MM.1S (cell line): ENCODE data around the gene EML6.

Source experiments
- DNase-seq: peaks from one replicate; pipeline ENCODE4 v3.0.0-alpha.2; 2015
- H2AFZ ChIP-seq: fragments of 300-600 bp; sonication (generic); 2 replicates; pipeline ENCODE4 v1.6.0; 2016; ENCODE audit warnings: antibody characterized with exemption, low read length
- H3F3A ChIP-seq: fragments of 300-600 bp; sonication (generic); 2 replicates; pipeline ENCODE4 v1.6.1; 2016; ENCODE audit warnings: mild to moderate bottlenecking, antibody characterized with exemption, low read length, moderate library complexity, mixed read lengths; ENCODE audit not compliant: insufficient read depth
- H3K27ac ChIP-seq: fragments of 300-600 bp; sonication (generic); 2 replicates; pipeline ENCODE4 v1.5.1; 2016; ENCODE audit warnings: mild to moderate bottlenecking, low read length
- H3K27me3 ChIP-seq: fragments of 300-600 bp; sonication (generic); replicated peaks from 2 replicates; pipeline ENCODE4 v1.6.0; 2016; ENCODE audit warnings: low read length; ENCODE audit not compliant: insufficient read depth
- H3K36me3 ChIP-seq: fragments of 300-600 bp; sonication (generic); replicated peaks from 2 replicates; pipeline ENCODE4 v1.6.1; 2016; ENCODE audit warnings: mild to moderate bottlenecking, low read length, mixed read lengths; ENCODE audit not compliant: insufficient read depth
- H3K4me1 ChIP-seq: fragments of 300-600 bp; sonication (generic); 2 replicates; pipeline ENCODE4 v1.6.1; 2016; ENCODE audit warnings: low read length, mixed read lengths
- H3K4me2 ChIP-seq: fragments of 300-600 bp; sonication (generic); 2 replicates; pipeline ENCODE4 v1.6.0; 2016; ENCODE audit warnings: low read depth, low read length
- H3K4me3 ChIP-seq: fragments of 300-600 bp; sonication (generic); 2 replicates; pipeline ENCODE4 v1.5.1; 2016; ENCODE audit warnings: low read length, mixed read lengths
- H3K79me2 ChIP-seq: fragments of 300-600 bp; sonication (generic); 2 replicates; pipeline ENCODE4 v1.6.1; 2016; ENCODE audit warnings: mixed run types, low read length, mixed read lengths
- H3K9ac ChIP-seq: fragments of 300-600 bp; sonication (generic); 2 replicates; pipeline ENCODE4 v1.6.1; 2016; ENCODE audit warnings: low read length, mixed read lengths
- H3K9me2 ChIP-seq: fragments of 300-600 bp; sonication (generic); replicated peaks from 2 replicates; pipeline ENCODE4 v1.6.1; 2016; ENCODE audit warnings: mild to moderate bottlenecking, low read length, mixed read lengths; ENCODE audit not compliant: insufficient read depth
- H3K9me3 ChIP-seq: fragments of 300-600 bp; sonication (generic); replicated peaks from 2 replicates; pipeline ENCODE4 v1.6.1; 2016; ENCODE audit warnings: mild to moderate bottlenecking, low read length, mixed read lengths; ENCODE audit not compliant: insufficient read depth
- H4K20me1 ChIP-seq: fragments of 300-600 bp; sonication (generic); 2 replicates; pipeline ENCODE4 v1.6.1; 2016; ENCODE audit warnings: mild to moderate bottlenecking, low read length, moderate library complexity, mixed read lengths; ENCODE audit not compliant: insufficient read depth
- EZH2 ChIP-seq: fragments of 300-600 bp; sonication (generic); optimal IDR thresholded peaks from 2 replicates; pipeline ENCODE3; 2017; ENCODE audit warnings: low read depth, mild to moderate bottlenecking, antibody characterized with exemption, low read length, mixed read lengths
- EZH2phosphoT487 ChIP-seq: fragments of 300-600 bp; sonication (generic); IDR thresholded peaks from 2 replicates; pipeline ENCODE4 v1.6.1; 2018; ENCODE audit warnings: antibody characterized with exemption, low read length
- TF ChIP-seq, protein P1 (sequence below): fragments of 300-600 bp; sonication (generic); IDR thresholded peaks from 2 replicates; pipeline ENCODE4 v1.5.1; 2016; ENCODE audit warnings: antibody characterized with exemption, low read length, mixed read lengths

Gene EML6

DNA sequence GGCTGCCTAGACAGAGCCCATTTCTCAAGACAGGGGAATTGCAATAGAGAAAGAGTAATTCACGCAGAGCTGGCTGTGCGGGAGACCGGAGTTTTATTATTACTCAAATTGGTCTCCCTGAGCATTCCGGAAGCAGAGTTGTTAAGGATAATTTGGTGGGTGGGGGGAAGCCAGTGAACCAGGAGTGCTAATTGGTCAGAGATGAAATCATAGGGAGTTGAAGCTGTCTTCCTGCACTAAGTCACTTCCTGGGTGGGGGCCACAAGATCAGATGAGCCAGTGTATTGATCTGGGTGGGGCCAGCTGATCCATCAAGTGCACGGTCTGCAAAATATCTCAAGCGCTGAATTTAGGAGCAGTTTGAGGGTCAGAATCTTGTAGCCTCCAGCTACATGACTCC, 242.0 kb downstream of the EML6 start:
- H2AFZ ChIP-seq: no peak overlapping the region
- no peak for DNase-seq
- H3K79me2 ChIP-seq: no peaks in the 10 kb centered on the region
- no peaks in the 10 kb centered on the region for H3K36me3 ChIP-seq
- peak overlapping the region; percentile 72; the same call in 1 of the 2 replicates for H3K4me2 ChIP-seq
- peaks cover 21% of the 10 kb centered on the region for H3K4me1 ChIP-seq
- peaks cover 15% of the 10 kb centered on the region for H3F3A ChIP-seq
- H4K20me1 ChIP-seq: no peaks in the 10 kb centered on the region
- no peak overlapping the region; the same call in 1 of the 2 replicates for H3K27ac ChIP-seq
- no peak overlapping the region for H3K9ac ChIP-seq
- H3K27me3 ChIP-seq: no peaks in the 10 kb centered on the region
- no peaks in the 10 kb centered on the region for H3K9me2 ChIP-seq
- H3K9me3 ChIP-seq: no peaks in the 10 kb centered on the region
- TF ChIP-seq EZH2phosphoT487: no peak
- TF ChIP-seq, protein P1, sequence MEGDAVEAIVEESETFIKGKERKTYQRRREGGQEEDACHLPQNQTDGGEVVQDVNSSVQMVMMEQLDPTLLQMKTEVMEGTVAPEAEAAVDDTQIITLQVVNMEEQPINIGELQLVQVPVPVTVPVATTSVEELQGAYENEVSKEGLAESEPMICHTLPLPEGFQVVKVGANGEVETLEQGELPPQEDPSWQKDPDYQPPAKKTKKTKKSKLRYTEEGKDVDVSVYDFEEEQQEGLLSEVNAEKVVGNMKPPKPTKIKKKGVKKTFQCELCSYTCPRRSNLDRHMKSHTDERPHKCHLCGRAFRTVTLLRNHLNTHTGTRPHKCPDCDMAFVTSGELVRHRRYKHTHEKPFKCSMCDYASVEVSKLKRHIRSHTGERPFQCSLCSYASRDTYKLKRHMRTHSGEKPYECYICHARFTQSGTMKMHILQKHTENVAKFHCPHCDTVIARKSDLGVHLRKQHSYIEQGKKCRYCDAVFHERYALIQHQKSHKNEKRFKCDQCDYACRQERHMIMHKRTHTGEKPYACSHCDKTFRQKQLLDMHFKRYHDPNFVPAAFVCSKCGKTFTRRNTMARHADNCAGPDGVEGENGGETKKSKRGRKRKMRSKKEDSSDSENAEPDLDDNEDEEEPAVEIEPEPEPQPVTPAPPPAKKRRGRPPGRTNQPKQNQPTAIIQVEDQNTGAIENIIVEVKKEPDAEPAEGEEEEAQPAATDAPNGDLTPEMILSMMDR: no peak
- no peak for TF ChIP-seq EZH2
- no peak overlapping the region for H3K4me3 ChIP-seq

- H3K4me3 ChIP-seq: peak overlapping the region; percentile 32; the same call in 1 of the 2 replicates
- no peak overlapping the region for H3K9ac ChIP-seq
- peak overlapping the region; percentile 61; the same call in 1 of the 2 replicates for H3K27ac ChIP-seq
- H3F3A ChIP-seq: peaks cover 15% of the 10 kb centered on the region
- H3K36me3 ChIP-seq: no peaks in the 10 kb centered on the region
- no peaks in the 10 kb centered on the region for H3K79me2 ChIP-seq
- TF ChIP-seq, protein P1: no peak
- TF ChIP-seq EZH2phosphoT487 (no peak), EZH2 (no peak)
- H3K27me3 ChIP-seq: no peaks in the 10 kb centered on the region
- H4K20me1 ChIP-seq: no peaks in the 10 kb centered on the region
- peaks cover 21% of the 10 kb centered on the region for H3K4me1 ChIP-seq
- DNase-seq: peak; percentile 90
- H3K4me2 ChIP-seq: peak overlapping the region; percentile 72
- no peaks in the 10 kb centered on the region for H3K9me3 ChIP-seq
- no peak overlapping the region for H2AFZ ChIP-seq
- no peaks in the 10 kb centered on the region for H3K9me2 ChIP-seq
These were observed 242.8 kb downstream of the EML6 start for GRCh38 chr2:54966165-54966832.

DNA sequence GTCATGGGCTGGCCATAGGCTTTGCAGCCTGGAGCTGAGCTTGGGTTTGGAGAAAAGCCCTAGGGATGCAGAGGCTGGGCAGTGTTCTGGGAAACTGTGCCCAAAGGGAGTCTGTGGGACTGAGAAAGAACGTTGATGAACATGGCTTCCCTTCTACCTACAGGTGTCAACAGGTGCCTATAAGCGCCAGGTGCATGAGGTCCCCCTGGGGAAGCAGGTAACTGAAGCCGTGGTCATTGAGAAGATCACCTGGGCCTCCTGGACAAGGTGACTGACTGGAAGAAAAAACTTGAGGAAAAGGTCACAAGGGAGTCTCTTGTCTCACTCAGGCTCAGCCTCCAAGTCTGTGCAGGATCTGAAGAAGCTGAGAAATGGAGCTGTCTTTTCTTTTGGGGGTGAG, 243.4 kb downstream of the EML6 start:
- peak overlapping the region; percentile 61; the same call in 1 of the 2 replicates for H3K27ac ChIP-seq
- no peaks in the 10 kb centered on the region for H4K20me1 ChIP-seq
- peaks cover 21% of the 10 kb centered on the region for H3K4me1 ChIP-seq
- peak overlapping the region; percentile 32; the same call in 1 of the 2 replicates for H3K4me3 ChIP-seq
- H3K79me2 ChIP-seq: no peaks in the 10 kb centered on the region
- H2AFZ ChIP-seq: no peak overlapping the region
- H3K9ac ChIP-seq: no peak overlapping the region
- no peaks in the 10 kb centered on the region for H3K9me2 ChIP-seq
- H3K4me2 ChIP-seq: peak overlapping the region; percentile 72
- H3K9me3 ChIP-seq: no peaks in the 10 kb centered on the region
- H3K27me3 ChIP-seq: no peaks in the 10 kb centered on the region
- no peak for DNase-seq
- H3F3A ChIP-seq: peaks cover 15% of the 10 kb centered on the region
- no peaks in the 10 kb centered on the region for H3K36me3 ChIP-seq
- TF ChIP-seq, protein P1: no peak
- no peak for TF ChIP-seq EZH2phosphoT487
- TF ChIP-seq EZH2: no peak
